ENCODE measurements around the gene CCDC190.

GRCh38 chr1:162838863-162839262 lies 22.1 kb downstream of the CCDC190 start:
- TF ChIP-seq EZH2phosphoT487 (IDR thresholded peaks at IDR 0.05; ENCODE audit: low read depth, severe bottlenecking, unreplicated experiment) (no peak), CTCF (IDR thresholded peaks at IDR 0.05; ENCODE audit: poor library complexity) (no peak)
